Measurements from ENCODE around the gene TADA3.

DNA sequence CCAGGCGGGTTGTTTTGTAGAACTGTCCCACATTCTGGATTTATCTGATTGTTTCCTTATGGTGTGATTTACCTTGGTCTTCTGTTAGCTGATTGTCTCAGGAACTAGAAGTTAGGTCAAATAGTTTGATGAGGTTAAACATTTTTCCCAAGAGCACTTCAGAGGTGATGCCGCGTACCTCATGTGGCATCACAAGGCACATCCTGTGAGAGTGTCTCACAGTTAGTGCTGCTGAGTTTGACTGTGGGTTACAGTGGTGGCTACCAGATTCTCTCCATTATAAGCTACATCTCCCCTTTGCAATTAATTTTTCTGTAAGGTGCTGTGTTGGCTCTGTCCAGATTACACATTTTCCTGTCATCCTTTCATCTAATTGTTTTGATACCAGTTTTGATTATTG, 39.0 kb upstream of the TADA3 start:
- TF ChIP-seq TAF1 (IDR thresholded peaks at IDR 0.05; ENCODE audit: borderline replicate concordance, insufficient read depth, low read length): no peak
- no peak for TF ChIP-seq POLR2AphosphoS5 (IDR thresholded peaks at IDR 0.05; ENCODE audit: low read depth, low read length)
- TF ChIP-seq SIN3A (IDR thresholded peaks at IDR 0.05; ENCODE audit: borderline replicate concordance, insufficient read depth, low read length): no peak
- TF ChIP-seq REST (IDR thresholded peaks at IDR 0.05; ENCODE audit: insufficient read depth in 1 of 2, low read depth in 2 of 2, low read length in 2 of 2): no peak

All from PFSK-1 (cell line).